H54 (cell line): ENCODE data around the gene DNM3.
"Not testable (repeated sequence)": the region's sequence is repeated elsewhere in the genome, so short reads cannot be mapped to it uniquely, and the experiment has no call there.

Source experiments
- DNase-seq: peaks from one replicate; pipeline ENCODE4 v3.0.0; 2011; ENCODE audit warnings: low spot score, mixed read lengths; ENCODE audit not compliant: insufficient read length
- FAIRE-seq: peaks from 3 replicates; lab custom pipeline; 2011; peaks lifted over from hg19 to GRCh38; lab: Jason Lieb, UNC
- POLR2A ChIP-seq: IDR thresholded peaks from 2 replicates; pipeline ENCODE4 v1.6.1; 2011; ENCODE audit warnings: low read depth, mild to moderate bottlenecking, low read length

The DNM3 gene

GRCh38 chr1:172414331-172414730, 573.0 kb downstream of the DNM3 start:
- FAIRE-seq, result peak; percentile 11
- no peak for DNase-seq

GRCh38 chr1:172416496-172417035, 575.3 kb downstream of the DNM3 start:
- TF ChIP-seq POLR2A, result no peak
- DNase-seq (no peak), FAIRE-seq (no peak)

More at GRCh38 chr1:172414331-172414730, 573.0 kb downstream of the DNM3 start:
- no peak for TF ChIP-seq POLR2A

- TF ChIP-seq POLR2A, result no peak
- DNase-seq, result no peak
- no peak for FAIRE-seq
These were observed 576.3 kb downstream of the DNM3 start for GRCh38 chr1:172417557-172417956.

- TF ChIP-seq POLR2A, result no peak
- FAIRE-seq (no peak), DNase-seq (no peak)
These were observed 579.1 kb downstream of the DNM3 start, which contains the start of gene C1orf105 for GRCh38 chr1:172420385-172420784. Gene C1orf105 (plus strand): TSS chr1:172420685. CDS start chr1:172420886, 201 bp downstream.

- FAIRE-seq (no peak), DNase-seq (no peak)
- no peak for TF ChIP-seq POLR2A
These were observed 580.8 kb downstream of the DNM3 start for GRCh38 chr1:172421974-172422604.

- FAIRE-seq, result no peak
- DNase-seq, result no peak
- TF ChIP-seq POLR2A, result no peak
These were observed 582.0 kb downstream of the DNM3 start for GRCh38 chr1:172423336-172423735.

GRCh38 chr1:172425339-172425738, 584.0 kb downstream of the DNM3 start:
- FAIRE-seq (no peak), DNase-seq (no peak)
- no peak for TF ChIP-seq POLR2A

- TF ChIP-seq POLR2A, result no peak
- DNase-seq (no peak), FAIRE-seq (no peak)
These were observed 585.9 kb downstream of the DNM3 start for GRCh38 chr1:172427191-172427590.

GRCh38 chr1:172429331-172430127, 588.2 kb downstream of the DNM3 start:
- FAIRE-seq, result peak; percentile 30
- no peak for TF ChIP-seq POLR2A
- no peak for DNase-seq

- no peak for TF ChIP-seq POLR2A
- FAIRE-seq (no peak), DNase-seq (no peak)
These were observed 588.8 kb downstream of the DNM3 start for GRCh38 chr1:172430128-172430454.

- DNase-seq, result no peak
- no peak for FAIRE-seq
These were observed 589.9 kb downstream of the DNM3 start for GRCh38 chr1:172431204-172431603.

GRCh38 chr1:172431721-172432192, 590.5 kb downstream of the DNM3 start:
- TF ChIP-seq POLR2A, result no peak
- FAIRE-seq, result no peak
- DNase-seq, result no peak

More at GRCh38 chr1:172431204-172431603, 589.9 kb downstream of the DNM3 start:
- TF ChIP-seq POLR2A, result no peak

GRCh38 chr1:172437183-172437582, 595.9 kb downstream of the DNM3 start:
- not testable (repeated sequence) for DNase-seq, FAIRE-seq

- no peak for DNase-seq
- TF ChIP-seq POLR2A, result no peak
- no peak for FAIRE-seq
These were observed 601.1 kb downstream of the DNM3 start for GRCh38 chr1:172442404-172442803.
